ENCODE measurements around the gene TP73. TPM values are rescaled to one million over a fixed set of nuclear protein-coding genes. Genes with fewer than 3 reads are reported as not detected.

TP73 gene
- polyA plus RNA-seq, 1 donor from 2014 or later = not detected

- H3K9me2 ChIP-seq (ENCODE audit: insufficient read depth, low read length) = no peaks in the 10 kb centered on the region
- H3K36me3 ChIP-seq (ENCODE audit: insufficient read depth, low read length) = no peaks in the 10 kb centered on the region
- H2AFZ ChIP-seq (ENCODE audit: low read depth, low read length) = no peak overlapping the region
- no peaks in the 10 kb centered on the region for H3K9me3 ChIP-seq (ENCODE audit: low read length)
- no peaks in the 10 kb centered on the region for H4K20me1 ChIP-seq (ENCODE audit: insufficient read depth)
- H3K27ac ChIP-seq (ENCODE audit: low read length) = no peak overlapping the region
- H3K9ac ChIP-seq (ENCODE audit: low read length) = no peak overlapping the region
- no peaks in the 10 kb centered on the region for H3F3A ChIP-seq (ENCODE audit: insufficient read depth, low read length, poor library complexity, severe bottlenecking)
- peaks cover 8% of the 10 kb centered on the region for H3K27me3 ChIP-seq (ENCODE audit: insufficient read depth, low read depth, low read length)
- no peak overlapping the region for H3K4me2 ChIP-seq (ENCODE audit: low read length)
- H3K79me2 ChIP-seq (replicated peaks; ENCODE audit: insufficient read depth, low read length) = no peaks in the 10 kb centered on the region
- H3K4me3 ChIP-seq (ENCODE audit: low read length) = no peak overlapping the region
- TF ChIP-seq TAF1 (IDR thresholded peaks at IDR 0.05; ENCODE audit: low read depth) (no peak), EZH2 (IDR thresholded peaks at IDR 0.05; ENCODE audit: borderline replicate concordance, insufficient read depth, low read length, poor library complexity, severe bottlenecking) (no peak), CTCF (IDR thresholded peaks at IDR 0.05; ENCODE audit: poor library complexity, severe bottlenecking) (no peak)
These were observed 40.2 kb upstream of the TP73 start for GRCh38 chr1:3612123-3612522.

DNA sequence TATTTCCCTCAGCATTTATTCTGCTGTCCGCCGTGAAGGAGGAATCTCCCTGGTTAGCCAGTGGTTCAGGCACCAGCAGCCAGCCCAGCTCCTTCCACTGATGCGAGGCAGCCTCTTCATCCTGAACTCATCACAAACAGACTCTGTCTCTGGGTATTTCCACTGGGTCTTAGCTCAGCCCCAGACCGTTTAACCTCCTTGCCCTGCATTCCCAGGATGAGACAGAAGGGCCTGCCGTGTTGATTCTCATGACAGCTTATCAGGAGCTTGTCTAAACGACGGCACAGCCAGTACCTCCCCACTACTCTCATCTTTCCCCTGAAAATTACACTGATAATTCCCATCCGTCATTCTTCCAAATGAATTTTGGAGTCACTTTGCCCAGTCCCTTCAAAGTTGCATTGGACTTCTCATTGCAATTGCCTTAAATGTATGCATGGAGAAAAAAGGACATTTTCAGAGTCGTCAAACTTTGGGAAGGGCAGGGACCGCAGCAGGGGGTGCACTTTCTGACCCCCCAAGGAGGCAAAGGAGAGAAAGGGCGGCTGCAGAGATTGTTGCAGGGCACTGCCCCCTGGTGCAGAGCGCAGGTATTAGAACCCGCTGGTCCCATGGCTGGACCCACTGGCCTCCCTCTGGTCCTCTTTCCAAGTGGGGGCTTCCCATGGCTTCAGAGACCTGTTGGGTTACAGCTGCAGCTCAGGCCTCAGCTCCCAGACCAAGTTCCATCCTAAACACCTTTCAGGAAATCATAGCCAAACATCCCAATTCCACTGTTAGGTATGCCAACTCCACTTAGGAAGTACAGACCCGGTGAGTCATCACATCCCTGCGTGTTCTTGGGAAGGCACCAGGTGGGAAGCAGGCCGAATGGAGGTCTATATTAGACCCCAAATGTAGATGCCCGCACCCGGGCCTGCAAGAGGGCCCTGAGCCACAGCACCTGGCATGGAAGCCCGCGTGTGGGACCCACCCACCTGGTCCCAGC lies 37.3 kb upstream of the TP73 start:
- H3K9me3 ChIP-seq (ENCODE audit: low read length) = no peaks in the 10 kb centered on the region
- H3K9me2 ChIP-seq (ENCODE audit: insufficient read depth, low read length) = no peaks in the 10 kb centered on the region
- H3K4me3 ChIP-seq (ENCODE audit: low read length) = peak overlapping the region; percentile 21

More for the DNA sequence above, 37.3 kb upstream of the TP73 start:
- no peak for TF ChIP-seq EP300 (conservative IDR thresholded peaks at IDR 0.05; ENCODE audit: poor library complexity, severe bottlenecking)
- TF ChIP-seq RAD21 (conservative IDR thresholded peaks at IDR 0.05) = peak; percentile 24
- TF ChIP-seq, protein P1, sequence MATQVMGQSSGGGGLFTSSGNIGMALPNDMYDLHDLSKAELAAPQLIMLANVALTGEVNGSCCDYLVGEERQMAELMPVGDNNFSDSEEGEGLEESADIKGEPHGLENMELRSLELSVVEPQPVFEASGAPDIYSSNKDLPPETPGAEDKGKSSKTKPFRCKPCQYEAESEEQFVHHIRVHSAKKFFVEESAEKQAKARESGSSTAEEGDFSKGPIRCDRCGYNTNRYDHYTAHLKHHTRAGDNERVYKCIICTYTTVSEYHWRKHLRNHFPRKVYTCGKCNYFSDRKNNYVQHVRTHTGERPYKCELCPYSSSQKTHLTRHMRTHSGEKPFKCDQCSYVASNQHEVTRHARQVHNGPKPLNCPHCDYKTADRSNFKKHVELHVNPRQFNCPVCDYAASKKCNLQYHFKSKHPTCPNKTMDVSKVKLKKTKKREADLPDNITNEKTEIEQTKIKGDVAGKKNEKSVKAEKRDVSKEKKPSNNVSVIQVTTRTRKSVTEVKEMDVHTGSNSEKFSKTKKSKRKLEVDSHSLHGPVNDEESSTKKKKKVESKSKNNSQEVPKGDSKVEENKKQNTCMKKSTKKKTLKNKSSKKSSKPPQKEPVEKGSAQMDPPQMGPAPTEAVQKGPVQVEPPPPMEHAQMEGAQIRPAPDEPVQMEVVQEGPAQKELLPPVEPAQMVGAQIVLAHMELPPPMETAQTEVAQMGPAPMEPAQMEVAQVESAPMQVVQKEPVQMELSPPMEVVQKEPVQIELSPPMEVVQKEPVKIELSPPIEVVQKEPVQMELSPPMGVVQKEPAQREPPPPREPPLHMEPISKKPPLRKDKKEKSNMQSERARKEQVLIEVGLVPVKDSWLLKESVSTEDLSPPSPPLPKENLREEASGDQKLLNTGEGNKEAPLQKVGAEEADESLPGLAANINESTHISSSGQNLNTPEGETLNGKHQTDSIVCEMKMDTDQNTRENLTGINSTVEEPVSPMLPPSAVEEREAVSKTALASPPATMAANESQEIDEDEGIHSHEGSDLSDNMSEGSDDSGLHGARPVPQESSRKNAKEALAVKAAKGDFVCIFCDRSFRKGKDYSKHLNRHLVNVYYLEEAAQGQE (IDR thresholded peaks at IDR 0.05; ENCODE audit: borderline replicate concordance) = no peak
- no peak for TF ChIP-seq POLR2AphosphoS5 (IDR thresholded peaks at IDR 0.05)
- TF ChIP-seq CTCF (IDR thresholded peaks at IDR 0.05; ENCODE audit: poor library complexity, severe bottlenecking) = peak; percentile 51
- no peak for TF ChIP-seq MXI1 (conservative IDR thresholded peaks at IDR 0.05; ENCODE audit: poor library complexity, severe bottlenecking)
- peak; percentile 48 for TF ChIP-seq SMC3 (conservative IDR thresholded peaks at IDR 0.05; ENCODE audit: poor library complexity)
- no peaks in the 10 kb centered on the region for H4K20me1 ChIP-seq (ENCODE audit: insufficient read depth)
- no peaks in the 10 kb centered on the region for H3K79me2 ChIP-seq (replicated peaks; ENCODE audit: insufficient read depth, low read length)
- peaks cover 8% of the 10 kb centered on the region for H3K27me3 ChIP-seq (ENCODE audit: insufficient read depth, low read depth, low read length)
- H2AFZ ChIP-seq (ENCODE audit: low read depth, low read length) = no peak overlapping the region
- no peaks in the 10 kb centered on the region for H3F3A ChIP-seq (ENCODE audit: insufficient read depth, low read length, poor library complexity, severe bottlenecking)
- H3K4me2 ChIP-seq (ENCODE audit: low read length) = no peak overlapping the region
- no peaks in the 10 kb centered on the region for H3K36me3 ChIP-seq (ENCODE audit: insufficient read depth, low read length)
- peak overlapping the region; percentile 18 for H3K9ac ChIP-seq (ENCODE audit: low read length)
- H3K27ac ChIP-seq (ENCODE audit: low read length) = peak overlapping the region; percentile 18

All from neural cell (in vitro differentiated cells).